GM12892 (cell line): Measurements from ENCODE around the gene APOL1. TPM values are rescaled to one million over a fixed set of nuclear protein-coding genes. Genes with fewer than 3 reads are reported as not detected.
"Not testable (repeated sequence)": the region's sequence is repeated elsewhere in the genome, so short reads cannot be mapped to it uniquely, and the experiment has no call there.

Experiments used
- DNase-seq: peaks from one replicate; pipeline ENCODE4 v3.0.0; 2011; ENCODE audit not compliant: insufficient read length
- FAIRE-seq: peaks from 2 replicates; lab custom pipeline; 2011; peaks lifted over from hg19 to GRCh38; lab: Jason Lieb, UNC
- POLR2A ChIP-seq: IDR thresholded peaks from 2 replicates; pipeline ENCODE4 v1.6.1; 2011; ENCODE audit warnings: low read depth, low read length, control low read depth
- POLR2AphosphoS5 ChIP-seq: IDR thresholded peaks from 2 replicates; pipeline ENCODE4 v1.6.1; 2011; ENCODE audit warnings: low read depth, low read length, control low read depth
- TAF1 ChIP-seq: IDR thresholded peaks from 2 replicates; pipeline ENCODE4 v1.6.1; 2011; ENCODE audit warnings: low read depth, mild to moderate bottlenecking, control low read depth, low read length, borderline replicate concordance
- polyA plus RNA-seq: library from polyadenylated mRNA; unstranded; fragments of >200 nt; gene quantifications from one replicate; pipeline ENCODE4 v1.2.1, GENCODE V29; 2012; ENCODE audit warnings: missing spikeins, inconsistent platforms; ENCODE audit not compliant: missing spikeins

Gene APOL1
- polyA plus RNA-seq, result 69.3 TPM

- FAIRE-seq (peak; percentile 93), DNase-seq (no peak)
- TF ChIP-seq TAF1, result no peak
These were observed at the start of gene APOL1 for GRCh38 chr22:36252754-36253522. Gene APOL1 (plus strand): TSS chr22:36253133. CDS start chr22:36254956, 1,823 bp downstream.

- DNase-seq, FAIRE-seq: not testable (repeated sequence)
These were observed 49.5 kb upstream of the APOL1 start for GRCh38 chr22:36203441-36203840.

GRCh38 chr22:36204001-36204631 lies 48.8 kb upstream of the APOL1 start:
- no peak for TF ChIP-seq POLR2AphosphoS5
- TF ChIP-seq TAF1, result no peak
- TF ChIP-seq POLR2A, result no peak
- DNase-seq, result no peak
- no peak for FAIRE-seq

- no peak for DNase-seq
These were observed 48.3 kb upstream of the APOL1 start for GRCh38 chr22:36204632-36205015.

GRCh38 chr22:36205573-36205972 lies 47.4 kb upstream of the APOL1 start:
- not testable (repeated sequence) for DNase-seq, FAIRE-seq

More at GRCh38 chr22:36204632-36205015, 48.3 kb upstream of the APOL1 start:
- TF ChIP-seq POLR2A, result no peak
- no peak for TF ChIP-seq POLR2AphosphoS5
- TF ChIP-seq TAF1, result no peak
- no peak for FAIRE-seq

GRCh38 chr22:36206255-36206654 lies 46.7 kb upstream of the APOL1 start:
- DNase-seq (no peak), FAIRE-seq (no peak)
- TF ChIP-seq TAF1 (no peak), POLR2AphosphoS5 (no peak), POLR2A (no peak)

- no peak for FAIRE-seq
- TF ChIP-seq POLR2A (no peak), POLR2AphosphoS5 (no peak), TAF1 (no peak)
These were observed 44.7 kb upstream of the APOL1 start for GRCh38 chr22:36208162-36208765.

GRCh38 chr22:36208914-36209313 lies 44.0 kb upstream of the APOL1 start:
- FAIRE-seq, result no peak
- TF ChIP-seq POLR2AphosphoS5 (no peak), TAF1 (no peak), POLR2A (no peak)
- no peak for DNase-seq

More at GRCh38 chr22:36208162-36208765, 44.7 kb upstream of the APOL1 start:
- DNase-seq, result no peak

GRCh38 chr22:36209488-36209908 lies 43.4 kb upstream of the APOL1 start:
- not testable (repeated sequence) for DNase-seq, FAIRE-seq

GRCh38 chr22:36210224-36210623 lies 42.7 kb upstream of the APOL1 start:
- TF ChIP-seq TAF1 (no peak), POLR2A (no peak), POLR2AphosphoS5 (no peak)
- no peak for DNase-seq
- FAIRE-seq, result no peak

- FAIRE-seq (no peak), DNase-seq (no peak)
- TF ChIP-seq TAF1 (no peak), POLR2AphosphoS5 (no peak)
These were observed 41.6 kb upstream of the APOL1 start for GRCh38 chr22:36211237-36211861.

GRCh38 chr22:36212901-36213300 lies 40.0 kb upstream of the APOL1 start:
- FAIRE-seq (no peak), DNase-seq (no peak)
- TF ChIP-seq POLR2AphosphoS5, result no peak
- no peak for TF ChIP-seq TAF1
- no peak for TF ChIP-seq POLR2A
